Activated T-helper 1 cell treated with Interleukin-2 at 50 U/mL for 16 hours (primary cell): ENCODE data around the gene SHC3.

Experiments
- DNase-seq: peaks from one replicate; pipeline ENCODE4 v3.0.0-alpha.2; 2020; ENCODE audit warnings: low read depth

SHC3 gene

DNA sequence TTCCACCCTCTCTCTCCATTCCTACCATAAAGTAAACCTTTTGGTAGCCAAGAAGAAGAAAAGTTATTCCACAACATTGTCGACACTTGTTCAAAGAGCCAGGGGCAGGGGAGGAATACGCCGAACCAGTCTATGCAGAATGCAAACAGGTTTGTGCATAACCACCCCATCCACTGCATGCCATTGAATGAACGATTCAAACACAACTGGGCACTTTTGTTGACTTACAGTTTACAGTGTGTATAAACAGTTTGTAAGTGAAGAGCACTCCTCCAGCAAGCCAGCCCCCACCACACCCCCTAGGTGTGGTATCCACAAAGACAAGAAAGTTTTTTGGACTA, 194.1 kb downstream of the SHC3 start:
- DNase-seq: no peak

- DNase-seq: no peak
Observed at GRCh38 chr9:88983865-88984542, 194.6 kb downstream of the SHC3 start.

GRCh38 chr9:88980740-88981203, 197.8 kb downstream of the SHC3 start:
- DNase-seq: no peak

GRCh38 chr9:88979791-88980190, 198.8 kb downstream of the SHC3 start:
- DNase-seq: no peak

DNA sequence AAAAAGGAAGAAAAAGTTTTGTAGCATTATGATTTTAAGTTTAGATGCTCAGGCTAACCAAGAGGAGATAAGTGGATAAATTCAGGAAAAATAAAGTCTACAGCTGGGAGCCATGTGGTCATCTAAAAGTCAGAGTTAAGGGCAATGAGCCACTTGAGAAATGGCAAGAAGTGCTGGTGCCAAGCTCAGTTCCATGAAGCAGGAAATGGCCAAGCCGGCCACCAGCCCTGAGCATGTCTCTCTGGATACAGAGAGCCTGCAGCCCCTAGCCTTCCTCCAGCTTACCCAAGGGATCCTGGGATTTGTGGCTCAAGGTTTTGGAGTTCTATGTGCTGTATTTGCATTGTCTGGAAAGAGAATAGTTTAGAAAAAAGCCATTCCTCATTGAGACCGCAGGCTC, 199.6 kb downstream of the SHC3 start:
- DNase-seq: no peak

DNA sequence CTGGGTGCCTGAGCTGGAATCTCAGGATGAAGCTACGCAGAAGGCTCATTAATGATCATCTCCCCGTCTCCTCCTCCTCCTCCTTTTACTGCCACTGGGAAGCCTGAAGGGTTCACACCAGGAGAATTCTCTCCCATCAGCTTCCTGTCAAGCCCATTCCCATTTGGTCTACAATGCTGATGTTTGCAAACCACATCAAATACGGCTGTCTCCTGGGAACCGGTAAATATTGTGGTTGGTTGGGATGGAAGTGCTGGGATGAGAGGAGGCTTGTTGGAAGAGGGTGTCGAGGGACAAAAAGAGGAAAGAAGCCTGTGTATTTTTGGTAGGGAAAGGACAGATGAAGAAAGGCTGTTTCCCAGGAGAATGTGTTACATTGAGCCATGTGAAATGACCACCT, 200.6 kb downstream of the SHC3 start:
- DNase-seq: no peak

GRCh38 chr9:88976890-88977257, 201.7 kb downstream of the SHC3 start:
- no peak for DNase-seq

DNA sequence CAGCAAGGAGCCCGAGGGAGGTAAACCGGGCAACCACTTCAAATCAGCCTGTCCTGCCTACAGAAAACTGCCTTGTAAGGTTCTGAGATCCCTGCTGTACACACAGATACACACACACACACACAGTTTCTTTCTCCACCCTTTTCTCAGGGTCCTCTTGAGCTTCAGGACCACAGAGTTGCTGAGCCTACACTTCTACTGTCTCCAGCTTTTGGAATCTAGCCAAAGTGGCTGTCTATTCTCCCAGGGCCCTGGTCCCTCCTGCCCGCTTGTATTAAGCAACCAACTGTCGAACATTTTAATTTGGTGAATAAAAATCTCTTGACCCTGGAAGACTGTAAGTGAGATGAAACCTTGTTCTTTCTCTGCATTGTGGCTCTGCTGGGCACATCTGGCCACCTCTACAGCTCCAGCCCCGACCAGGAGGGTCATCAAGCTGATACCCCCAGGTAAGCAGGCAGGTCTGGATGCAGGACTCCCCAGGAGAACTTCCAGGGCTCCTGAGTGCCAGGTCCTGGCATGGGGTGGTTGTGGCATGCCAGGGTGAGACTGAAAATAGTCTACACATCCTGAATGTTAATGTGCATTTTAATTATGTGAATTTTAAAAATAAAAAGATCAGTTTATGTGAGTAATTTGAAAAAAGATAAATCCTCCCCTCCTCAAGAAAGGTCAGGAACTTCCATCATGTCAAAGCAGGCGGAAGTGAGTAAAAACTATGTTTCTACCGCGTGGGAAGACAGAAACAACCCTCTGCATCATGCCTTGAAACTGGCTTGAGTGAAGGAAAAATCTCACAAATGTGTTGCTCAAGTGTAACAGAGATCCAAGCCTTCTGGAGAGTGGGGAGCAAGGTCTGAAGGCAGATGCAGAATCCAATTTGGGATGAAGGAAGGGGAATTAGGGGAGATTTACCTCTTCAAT, 202.4 kb downstream of the SHC3 start:
- no peak for DNase-seq

DNA sequence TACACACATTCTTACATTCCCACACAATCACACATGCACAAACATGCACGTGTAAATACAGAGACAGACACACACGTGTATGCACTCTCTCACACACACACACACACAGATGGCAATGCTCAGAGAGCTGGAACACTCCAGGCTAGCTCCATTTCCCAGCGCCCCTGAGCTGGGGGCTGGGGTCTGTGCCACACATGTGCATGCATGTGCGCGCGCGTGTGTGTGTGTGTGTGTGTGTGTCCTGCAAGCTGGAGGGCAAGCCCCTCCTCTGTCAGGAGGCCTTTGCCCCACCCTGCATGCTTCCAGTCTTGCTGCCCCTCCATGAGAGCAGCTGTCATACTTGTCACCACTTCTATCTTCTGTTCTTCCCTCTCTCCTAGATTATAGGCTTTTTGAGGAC, 204.0 kb downstream of the SHC3 start:
- no peak for DNase-seq

DNA sequence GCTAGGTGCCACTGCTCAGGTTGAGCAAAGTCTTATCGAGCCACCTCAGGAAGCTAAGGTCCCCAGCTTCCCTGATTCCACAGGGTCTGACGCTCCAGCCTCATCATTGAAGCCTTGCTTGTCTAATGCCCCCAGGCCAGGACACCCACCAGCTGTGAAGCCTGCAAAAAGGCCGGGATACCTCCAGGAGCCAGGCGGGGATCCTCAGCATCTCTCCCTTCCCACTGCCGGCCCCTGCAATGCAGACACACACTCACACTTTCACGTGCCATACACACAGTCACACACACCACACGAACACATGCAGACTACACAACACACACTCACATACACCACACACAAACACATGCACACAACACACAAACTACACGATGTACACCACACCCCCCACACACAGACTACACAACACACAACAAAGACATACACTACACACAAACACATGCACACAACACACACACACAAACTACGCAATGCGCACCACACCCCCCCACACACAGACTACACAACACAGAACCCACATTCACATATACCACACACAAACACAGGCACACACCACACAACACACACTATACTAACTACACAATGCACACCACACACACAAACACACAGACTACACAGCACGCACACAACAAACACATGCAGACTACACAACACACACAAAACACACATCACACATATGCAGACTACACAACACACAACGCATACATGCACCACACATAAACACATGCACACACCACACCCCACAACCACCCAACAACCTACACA, 205.2 kb downstream of the SHC3 start:
- no peak for DNase-seq

DNA sequence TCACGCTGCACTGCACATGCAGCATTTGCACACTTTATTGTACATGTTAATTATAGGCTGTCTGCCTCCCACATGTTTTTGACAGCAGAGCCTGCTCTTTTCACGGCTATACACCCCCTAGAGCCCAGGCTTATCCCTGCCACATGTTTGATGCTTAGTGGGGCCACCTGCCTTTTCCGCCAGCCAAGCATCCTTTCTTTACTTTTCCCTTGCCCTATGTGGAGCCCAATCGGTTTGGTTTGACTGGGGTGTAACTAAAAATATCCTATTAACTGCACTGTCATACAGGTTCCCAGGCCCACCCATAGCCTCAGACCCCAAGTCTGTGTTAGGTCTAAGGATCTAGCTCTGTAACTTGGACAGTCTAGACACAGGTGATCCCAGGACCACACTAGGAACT, 206.2 kb downstream of the SHC3 start:
- no peak for DNase-seq

DNA sequence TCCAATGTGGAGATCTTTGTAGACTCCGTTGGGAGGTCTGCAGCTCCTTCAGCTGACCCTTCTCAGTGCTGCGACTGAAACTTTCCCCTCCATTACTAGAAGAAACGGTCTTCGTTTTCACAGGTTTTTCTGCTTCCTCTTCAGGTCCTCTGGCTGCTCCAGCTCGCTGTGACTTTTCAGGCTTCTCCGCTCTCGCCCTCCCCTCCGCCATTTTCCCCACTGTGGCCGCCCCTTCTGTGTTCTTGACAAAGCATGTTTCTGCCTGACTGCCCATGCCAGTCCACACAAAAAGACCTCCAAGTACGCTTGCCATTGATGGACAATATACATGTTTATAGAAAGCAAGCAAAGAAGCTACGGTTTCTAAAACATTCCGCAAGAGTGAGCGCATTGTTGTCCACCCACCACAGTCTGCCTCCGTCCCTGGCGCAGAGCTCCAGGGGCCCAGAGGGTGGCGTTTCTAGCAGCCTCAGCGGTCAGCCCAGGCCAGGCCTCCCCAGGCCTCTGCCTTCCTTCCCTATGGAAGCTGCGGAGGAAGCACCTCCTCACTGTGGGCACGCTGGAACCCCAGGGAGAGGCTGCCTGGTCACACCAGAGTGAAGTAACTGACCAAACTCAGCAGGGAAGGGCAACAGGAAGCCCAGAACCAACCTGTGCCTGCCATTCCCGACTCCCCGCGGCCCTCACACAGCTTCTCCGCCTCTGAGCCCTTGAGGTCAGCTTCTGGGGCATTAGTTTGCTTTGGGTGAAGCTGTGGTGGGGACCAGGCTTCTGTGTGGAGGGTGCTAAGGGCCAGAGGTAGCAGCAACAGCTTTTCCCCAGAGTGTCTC, 207.3 kb downstream of the SHC3 start:
- no peak for DNase-seq

GRCh38 chr9:88969646-88970373, 208.8 kb downstream of the SHC3 start:
- DNase-seq: no peak

- no peak for DNase-seq
Observed at GRCh38 chr9:88968799-88969198, 209.8 kb downstream of the SHC3 start.

- no peak for DNase-seq
Observed at GRCh38 chr9:88966894-88967676, 211.5 kb downstream of the SHC3 start.

- no peak for DNase-seq
Observed at GRCh38 chr9:88965473-88965872, 213.1 kb downstream of the SHC3 start.

DNA sequence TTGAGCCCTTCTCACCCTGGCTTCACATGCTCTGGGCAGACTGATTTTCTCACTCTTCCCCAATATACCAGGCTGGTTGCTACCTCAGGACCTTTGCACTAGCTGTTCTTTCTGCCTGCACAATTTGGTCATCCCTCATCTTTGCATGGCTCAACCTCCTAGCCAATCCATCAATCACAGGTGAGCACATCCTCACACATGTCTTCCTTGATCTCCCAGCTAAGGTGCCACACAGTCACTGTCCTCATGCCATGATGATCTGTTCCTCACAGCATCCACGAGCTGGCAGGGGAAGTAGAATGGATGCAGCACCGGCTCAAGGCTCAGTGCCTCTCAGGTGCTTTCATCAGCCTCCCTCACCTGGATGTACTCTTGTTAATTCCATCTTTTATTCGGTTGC, 218.0 kb downstream of the SHC3 start:
- no peak for DNase-seq

- no peak for DNase-seq
Observed at GRCh38 chr9:88959727-88960469, 218.7 kb downstream of the SHC3 start.

DNA sequence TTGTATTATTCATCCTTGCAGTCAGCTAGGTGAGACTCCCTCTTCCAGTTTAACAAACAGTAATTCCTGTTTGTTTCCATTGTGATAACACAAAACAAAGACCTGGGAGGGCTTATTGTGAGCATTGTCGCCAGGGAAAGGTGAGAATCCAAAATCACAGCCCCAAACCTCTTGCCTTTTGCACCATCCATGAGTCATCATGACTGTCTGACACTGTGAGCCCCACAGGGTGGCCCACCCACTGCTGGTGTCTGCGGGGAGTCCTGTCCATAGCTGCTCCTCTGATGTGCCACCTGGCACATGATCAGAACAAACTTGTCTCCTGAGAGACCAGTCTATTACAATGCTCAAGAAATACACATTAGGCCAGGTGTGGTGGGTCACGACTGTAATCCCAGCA, 221.1 kb downstream of the SHC3 start:
- DNase-seq: no peak
